IMR-90 (cell line): Measurements from ENCODE around the gene KRIT1. TPM values are rescaled to one million over a fixed set of nuclear protein-coding genes. Genes with fewer than 3 reads are reported as not detected.

Experiments
- ATAC-seq: fragments of 200-7000 bp; cut with Tn5 transposase; 2 replicates; pipeline ENCODE4 v1.9.1; 2020; ENCODE audit warnings: low read depth, mild to moderate bottlenecking, moderate library complexity
- BruUV-seq: library from RNA; stranded (reverse); fragments of 400-500 nt; replicated peaks from 2 replicates; lab custom pipeline; 2021; lab: Mats Ljungman, UMichigan
- CTCF ChIA-PET: fragments of 300-600 bp; formaldehyde crosslinking; extraction: SDS; loops from one replicate; lab custom pipeline; 2021; ENCODE audit warnings: antibody characterized with exemption; lab: Yijun Ruan, JAX
- POLR2A ChIA-PET: fragments of 300-600 bp; sonication (Branson Sonifier 250); formaldehyde crosslinking; loops from one replicate; lab custom pipeline; 2022; ENCODE audit warnings: antibody characterized with exemption; ENCODE audit not compliant: unreplicated experiment; lab: Charles Lee
- DNase-seq: peaks from one replicate; pipeline ENCODE4 v3.0.0; 2013
- H2AFZ ChIP-seq: replicated peaks from 2 replicates; pipeline ENCODE3; 2013; ENCODE audit warnings: low read length, mild to moderate bottlenecking; ENCODE audit not compliant: poor library complexity
- H2AK5ac ChIP-seq: 2 replicates; pipeline ENCODE4 v1.6.1; 2013; ENCODE audit warnings: low read depth, low read length, inconsistent platforms
- H2AK9ac ChIP-seq: replicated peaks from 2 replicates; pipeline ENCODE3; 2013; ENCODE audit warnings: mild to moderate bottlenecking, low read depth, low read length, moderate library complexity; ENCODE audit not compliant: poor library complexity
- H2BK120ac ChIP-seq: 2 replicates; pipeline ENCODE4 v1.6.1; 2013; ENCODE audit warnings: low read depth, low read length, inconsistent platforms
- H2BK15ac ChIP-seq: 3 replicates; pipeline ENCODE4 v1.6.1; 2013; ENCODE audit warnings: low read depth, low read length, inconsistent platforms
- H2BK20ac ChIP-seq: 2 replicates; pipeline ENCODE4 v1.6.1; 2013; ENCODE audit warnings: low read depth, mild to moderate bottlenecking, inconsistent platforms, low read length, moderate library complexity
- H2BK5ac ChIP-seq: 2 replicates; pipeline ENCODE4 v1.6.1; 2013; ENCODE audit warnings: mild to moderate bottlenecking, low read depth, low read length, inconsistent platforms; ENCODE audit not compliant: poor library complexity, severe bottlenecking
- H3K14ac ChIP-seq: replicated peaks from 2 replicates; pipeline ENCODE4 v1.6.1; 2013; ENCODE audit warnings: low read depth, low read length, inconsistent platforms
- H3K18ac ChIP-seq: 2 replicates; pipeline ENCODE4 v1.6.1; 2013; ENCODE audit warnings: low read depth, low read length, control low read depth
- H3K23ac ChIP-seq: 2 replicates; pipeline ENCODE4 v1.6.1; 2013; ENCODE audit warnings: low read depth, low read length, inconsistent platforms
- H3K27ac ChIP-seq: 2 replicates; pipeline ENCODE4 v1.5.1; 2013; ENCODE audit warnings: mild to moderate bottlenecking, control low read depth, low read length; ENCODE audit not compliant: insufficient read depth
- H3K27me3 ChIP-seq: 2 replicates; pipeline ENCODE4 v1.6.1; 2013; ENCODE audit warnings: low read length; ENCODE audit not compliant: control insufficient read depth, insufficient read depth
- H3K36me3 ChIP-seq: 2 replicates; pipeline ENCODE4 v1.6.1; 2013; ENCODE audit warnings: low read length, mixed read lengths; ENCODE audit not compliant: control insufficient read depth, insufficient read depth
- H3K4ac ChIP-seq: 2 replicates; pipeline ENCODE4 v1.6.1; 2013; ENCODE audit warnings: low read depth, low read length, inconsistent platforms
- H3K4me1 ChIP-seq: 2 replicates; pipeline ENCODE4 v1.6.1; 2013; ENCODE audit warnings: low read length, mixed read lengths; ENCODE audit not compliant: control insufficient read depth, insufficient read depth
- H3K4me2 ChIP-seq: 2 replicates; pipeline ENCODE4 v1.6.1; 2013; ENCODE audit warnings: low read depth, mild to moderate bottlenecking, control low read depth, low read length, moderate library complexity
- H3K4me3 ChIP-seq: 2 replicates; pipeline ENCODE4 v1.5.1; 2013; ENCODE audit warnings: low read depth, mild to moderate bottlenecking, control low read depth, low read length, moderate library complexity; ENCODE audit not compliant: insufficient read depth
- H3K56ac ChIP-seq: 2 replicates; pipeline ENCODE4 v1.6.1; 2013; ENCODE audit warnings: low read length, inconsistent platforms; ENCODE audit not compliant: insufficient read depth; ENCODE audit errors: extremely low read depth
- H3K79me1 ChIP-seq, 2 experiments: 2 replicates each; pipeline ENCODE4 v1.6.1; 2013; ENCODE audit warnings: low read length in 2 of 2, inconsistent platforms in 1 of 2, low read depth in 1 of 2
- H3K9ac ChIP-seq: 2 replicates; pipeline ENCODE4 v1.6.1; 2013; ENCODE audit warnings: low read depth, low read length, control low read depth
- H3K9me1 ChIP-seq: 2 replicates; pipeline ENCODE4 v1.6.1; 2013; ENCODE audit warnings: low read length, inconsistent platforms; ENCODE audit not compliant: insufficient read depth
- H3K9me3 ChIP-seq: 2 replicates; pipeline ENCODE4 v1.6.1; 2013; ENCODE audit warnings: low read length; ENCODE audit not compliant: control insufficient read depth, insufficient read depth
- H4K20me1 ChIP-seq: 2 replicates; pipeline ENCODE4 v1.6.1; 2013; ENCODE audit warnings: low read length, inconsistent platforms; ENCODE audit not compliant: insufficient read depth
- H4K5ac ChIP-seq: 2 replicates; pipeline ENCODE4 v1.6.1; 2013; ENCODE audit warnings: mild to moderate bottlenecking, low read depth, low read length, control low read depth
- H4K8ac ChIP-seq, 2 experiments: 2 replicates each; pipeline ENCODE4 v1.6.1; 2013; ENCODE audit warnings: low read depth in 2 of 2, low read length in 2 of 2, control low read depth in 1 of 2, inconsistent platforms in 1 of 2
- H4K91ac ChIP-seq: 2 replicates; pipeline ENCODE4 v1.6.1; 2013; ENCODE audit warnings: low read depth, low read length, inconsistent platforms; ENCODE audit not compliant: insufficient read depth
- BHLHE40 ChIP-seq: fragments of 150-350 bp; IDR thresholded peaks from 2 replicates; pipeline ENCODE4 v1.6.1; 2016; ENCODE audit warnings: mild to moderate bottlenecking, low read depth, low read length
- CEBPB ChIP-seq: IDR thresholded peaks from 2 replicates; pipeline ENCODE4 v1.6.1; 2012; ENCODE audit warnings: low read depth, low read length, improper control_type of control experiment
- CHD1 ChIP-seq: IDR thresholded peaks from 2 replicates; pipeline ENCODE4 v1.6.1; 2012; ENCODE audit warnings: low read depth, low read length, improper control_type of control experiment
- CTCF ChIP-seq: conservative IDR thresholded peaks from 2 replicates; pipeline ENCODE4 v1.5.1; 2012; ENCODE audit warnings: mild to moderate bottlenecking, low read depth, low read length, improper control_type of control experiment
- ELK1 ChIP-seq: fragments of 150-350 bp; IDR thresholded peaks from 2 replicates; pipeline ENCODE4 v1.6.1; 2016; ENCODE audit warnings: low read depth, mild to moderate bottlenecking, low read length, moderate library complexity, borderline replicate concordance
- FOS ChIP-seq: fragments of 150-350 bp; IDR thresholded peaks from 2 replicates; pipeline ENCODE4 v1.6.1; 2016; ENCODE audit warnings: low read depth, low read length
- MAFK ChIP-seq: IDR thresholded peaks from 2 replicates; pipeline ENCODE4 v1.6.1; 2012; ENCODE audit warnings: low read depth, low read length, improper control_type of control experiment
- MAZ ChIP-seq: IDR thresholded peaks from 2 replicates; pipeline ENCODE4 v1.6.1; 2012; ENCODE audit warnings: low read depth, mild to moderate bottlenecking, low read length, improper control_type of control experiment, moderate library complexity, borderline replicate concordance
- MXI1 ChIP-seq: IDR thresholded peaks from 2 replicates; pipeline ENCODE4 v1.6.1; 2012; ENCODE audit warnings: low read depth, mild to moderate bottlenecking, low read length, moderate library complexity, borderline replicate concordance
- NFE2L2 ChIP-seq: fragments of 150-350 bp; IDR thresholded peaks from 2 replicates; pipeline ENCODE4 v1.6.1; 2016; ENCODE audit warnings: low read depth, mild to moderate bottlenecking, low read length
- POLR2A ChIP-seq: IDR thresholded peaks from 2 replicates; pipeline ENCODE4 v1.6.1; 2012; ENCODE audit warnings: mild to moderate bottlenecking, low read depth, low read length
- RAD21 ChIP-seq: IDR thresholded peaks from 2 replicates; pipeline ENCODE4 v1.6.1; 2012; ENCODE audit warnings: low read length, improper control_type of control experiment
- RCOR1 ChIP-seq: IDR thresholded peaks from 2 replicates; pipeline ENCODE4 v1.6.1; 2012; ENCODE audit warnings: mild to moderate bottlenecking, low read length, improper control_type of control experiment; ENCODE audit not compliant: insufficient replicate concordance
- RFX5 ChIP-seq: IDR thresholded peaks from 2 replicates; pipeline ENCODE4 v1.8.0; 2012; ENCODE audit warnings: low read depth, mild to moderate bottlenecking, low read length, moderate library complexity
- SMC3 ChIP-seq: fragments of 150-350 bp; IDR thresholded peaks from 2 replicates; pipeline ENCODE4 v1.6.1; 2016; ENCODE audit warnings: low read depth, mild to moderate bottlenecking, antibody characterized with exemption, low read length, moderate library complexity
- WGBS, 2 experiments: methylation state at CpG; one replicate each; pipeline versions ENCODE4 v1.1.5 to v1.1.7; 2013; ENCODE audit warnings: missing lambda C conversion rate in 2 of 2; ENCODE audit not compliant: insufficient read length in 1 of 2; ENCODE audit errors: extremely low coverage in 2 of 2; 5-methylcytosine and 5-hydroxymethylcytosine counted together
- dilution Hi-C: fragments of 300-500 bp; cut with HindIII; formaldehyde crosslinking; loops from one replicate; pipeline ENCODE4 v1.14.3; 2018; ENCODE audit warnings: low sequenced_read_pairs; ENCODE audit not compliant: unreplicated experiment
- in situ Hi-C: fragments of 300-500 bp; cut with MboI; formaldehyde crosslinking; loops from 3 replicates; pipeline ENCODE4 v1.14.3; 2019; ENCODE audit warnings: low sequenced_read_pairs, inconsistent platforms, mixed read lengths
- intact Hi-C: fragments of 100-400 bp; cut with micrococcal nuclease; formaldehyde crosslinking; loops from 2 replicates; pipeline ENCODE4 v1.10.0; 2022
- polyA plus RNA-seq, 3 experiments: library from polyadenylated mRNA; depleted of rRNA; stranded (reverse); fragments of >200 nt; gene quantifications; 2 replicates each; pipeline ENCODE4 v1.2.3, GENCODE V29; 2012; ENCODE audit warnings: low replicate concordance in 1 of 3
- total RNA-seq: library from RNA; depleted of rRNA; stranded (reverse); fragments of >200 nt; gene quantifications from 2 replicates; pipeline ENCODE4 v1.2.3, GENCODE V29; 2012

The KRIT1 gene
- total and polyA plus RNA-seq, 2 of the 4 experiments (the other 2 are of a cell fraction): 22.9 to 38.2 TPM

DNA sequence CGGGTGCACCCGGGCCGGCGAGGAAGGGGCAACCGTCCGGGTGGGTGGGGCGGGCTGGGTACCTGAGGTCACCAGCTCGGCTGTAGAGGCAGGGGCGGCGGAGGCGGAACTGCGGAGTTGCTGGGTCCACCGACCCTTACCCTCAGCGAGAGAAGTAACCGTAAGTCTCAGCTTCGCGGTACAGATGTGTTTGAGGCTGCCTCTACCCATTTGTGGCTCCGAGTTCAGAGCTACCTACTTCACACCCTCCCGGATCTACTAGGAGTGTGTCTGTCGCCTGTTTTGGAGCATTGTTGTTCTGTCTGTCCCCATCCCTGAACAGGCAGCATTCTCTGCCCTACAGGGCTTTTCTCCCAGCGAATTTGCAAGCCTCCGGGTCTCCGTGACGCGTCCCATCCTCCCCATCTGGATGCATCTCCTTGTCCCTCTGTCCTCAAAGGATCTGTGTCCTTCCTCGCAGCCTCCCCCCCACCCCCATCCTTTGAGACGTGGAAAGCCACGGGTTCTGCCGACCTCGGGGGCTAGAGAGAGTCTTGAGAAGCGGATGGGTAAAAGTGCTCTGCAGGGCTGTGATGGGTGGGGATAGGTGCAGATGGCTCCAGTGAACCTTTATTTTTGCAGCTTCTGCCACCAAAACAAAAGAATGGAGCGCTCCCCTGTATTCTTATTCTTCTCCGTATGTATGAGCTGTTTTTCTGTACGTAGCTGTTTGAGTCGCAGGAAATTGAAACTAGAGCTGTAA is 817 bp upstream of the KRIT1 start:
- H3K56ac ChIP-seq: peak overlapping the region; percentile 57; the same call in 1 of the 2 replicates
- no peak overlapping the region for H2BK20ac ChIP-seq
- peak overlapping the region; percentile 84 for H2AK9ac ChIP-seq
- H3K23ac ChIP-seq: peak overlapping the region; percentile 80
- H2BK120ac ChIP-seq: peak overlapping the region; percentile 31; the same call in 1 of the 2 replicates
- ChIA-PET CTCF (interaction anchor here (0.6 to 0.9 kb wide), 2 partner anchors 49 to 155 kb away, joined by 3 read pairs; no protein-coding TSS in a partner anchor), POLR2A (no interaction called here)
- peak; percentile 18 for DNase-seq
- peak overlapping the region; percentile 16; the same call in 1 of the 2 replicates for H4K91ac ChIP-seq
- in situ Hi-C loops: no loop called here
- H3K9ac ChIP-seq: peak overlapping the region; percentile 91
- H4K8ac ChIP-seq: peak overlapping the region; percentile 59 to 75; a peak in 3 of 4 replicates
- no peaks in the 10 kb centered on the region for H3K36me3 ChIP-seq
- no TSS peak for BruUV-seq
- H4K5ac ChIP-seq: peak overlapping the region; percentile 44; the same call in 1 of the 2 replicates
- H3K79me1 ChIP-seq: peaks cover 25 to 39% of the 10 kb centered on the region in 2 experiments
- no peaks in the 10 kb centered on the region for H3K27me3 ChIP-seq
- intact Hi-C loops: no loop called here
- no peaks in the 10 kb centered on the region for H3K9me1 ChIP-seq
- peak overlapping the region; percentile 83 for H3K4me3 ChIP-seq
- peak overlapping the region; percentile 95 for H2AFZ ChIP-seq
- dilution Hi-C loops: no loop called here
- peak overlapping the region; percentile 93 for H3K27ac ChIP-seq
- 0% methylated on average over 6 of the region's 35 CpGs; no CpG with 5 or more reads in 1 of the 2 experiments for WGBS, 2 experiments
- H2BK15ac ChIP-seq: no peak overlapping the region
- peak overlapping the region; percentile 41 for H3K14ac ChIP-seq
- peak overlapping the region; percentile 21 for H3K18ac ChIP-seq
- ATAC-seq: peak; percentile 41
- no peaks in the 10 kb centered on the region; the same call in 1 of the 2 replicates for H3K4me1 ChIP-seq
- H2AK5ac ChIP-seq: peak overlapping the region; percentile 52
- H2BK5ac ChIP-seq: peak overlapping the region; percentile 90
- peak overlapping the region; percentile 94 for H3K4me2 ChIP-seq
- peak overlapping the region; percentile 44; the same call in 1 of the 2 replicates for H3K4ac ChIP-seq
- no peaks in the 10 kb centered on the region for H3K9me3 ChIP-seq
- no peaks in the 10 kb centered on the region; the same call in 1 of the 2 replicates for H4K20me1 ChIP-seq
- TF ChIP-seq RAD21 (no peak), CEBPB (no peak), MAZ (no peak; the same call in 1 of the 2 replicates), BHLHE40 (no peak), CTCF (no peak), RCOR1 (no peak), MAFK (no peak), POLR2A (no peak), NFE2L2 (no peak), RFX5 (no peak), SMC3 (no peak), MXI1 (no peak), CHD1 (no peak), ELK1 (no peak), FOS (no peak)
